Pons (tissue), 1 donor: Measurements from ENCODE around the gene CD44.

ENCODE experiments used
- DNase-seq: peaks from one replicate; pipeline ENCODE4 v3.0.0-alpha.2; 2016; ENCODE audit warnings: low spot score

Gene CD44

DNA sequence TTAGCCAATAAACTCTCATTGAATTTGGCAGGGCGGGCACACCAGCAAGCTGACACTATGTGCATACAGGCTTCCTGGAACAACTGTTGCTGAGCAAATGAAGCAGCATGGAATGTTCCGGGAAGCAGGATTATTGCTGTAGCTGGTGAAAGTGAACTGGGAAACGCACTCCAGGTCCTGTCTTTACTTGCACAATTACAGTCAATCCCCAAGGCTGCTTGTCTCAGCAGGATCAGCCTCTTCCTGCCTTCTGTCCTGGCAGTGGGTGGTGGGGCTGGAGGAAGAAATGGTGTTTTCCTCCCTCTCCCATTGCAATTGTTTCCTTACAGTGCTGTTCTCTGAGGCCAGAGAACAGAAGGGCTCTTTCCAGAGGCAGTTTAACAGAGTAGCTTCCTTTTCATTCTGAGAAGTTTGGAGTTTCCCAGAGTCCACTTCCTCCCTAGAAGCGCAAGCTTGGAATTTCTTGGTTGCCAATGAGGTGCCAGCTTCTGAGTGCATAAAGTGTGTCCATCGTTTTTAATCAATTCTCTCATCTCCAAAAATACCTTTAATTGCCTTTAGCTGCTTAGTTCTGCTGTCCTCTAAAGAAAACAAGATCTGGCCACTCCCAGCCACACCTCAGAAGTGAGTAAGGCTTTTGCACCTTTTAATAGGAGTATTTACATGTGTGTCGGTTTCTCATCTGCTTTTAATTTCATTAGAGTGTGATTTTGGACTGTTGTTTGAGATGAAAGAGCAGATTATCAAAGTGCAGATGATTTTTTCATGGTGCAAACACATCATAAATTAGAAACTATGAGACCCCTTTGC, 19.9 kb downstream of the CD44 start:
- DNase-seq, result peak; percentile 18

DNA sequence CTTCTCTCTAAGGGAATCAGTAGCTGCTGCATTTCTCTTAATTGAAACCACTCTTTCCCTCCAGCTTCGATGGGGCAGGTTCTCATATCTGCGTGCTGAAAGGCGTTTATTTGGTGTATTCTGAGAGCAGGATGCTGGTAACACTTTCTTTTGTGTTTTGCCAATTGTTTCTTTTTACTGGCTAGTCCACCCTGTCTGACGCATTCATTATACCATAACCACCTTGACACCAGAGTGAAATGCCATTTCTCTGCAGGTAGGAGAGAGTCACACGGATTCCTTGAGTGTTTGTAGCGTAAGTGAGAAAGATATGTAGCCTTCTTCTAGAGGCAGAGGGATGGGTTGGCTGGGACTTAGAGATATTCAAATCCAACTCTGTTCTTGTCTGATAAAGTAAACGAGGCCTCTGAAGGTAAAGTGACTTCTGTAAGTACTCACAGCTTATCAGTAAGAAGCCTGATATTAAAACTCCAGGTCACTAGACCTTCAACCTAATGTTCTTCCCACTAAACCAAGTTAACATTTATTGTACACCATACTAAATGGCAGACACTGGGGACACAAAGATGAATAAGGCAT, 21.4 kb downstream of the CD44 start:
- no peak for DNase-seq

DNA sequence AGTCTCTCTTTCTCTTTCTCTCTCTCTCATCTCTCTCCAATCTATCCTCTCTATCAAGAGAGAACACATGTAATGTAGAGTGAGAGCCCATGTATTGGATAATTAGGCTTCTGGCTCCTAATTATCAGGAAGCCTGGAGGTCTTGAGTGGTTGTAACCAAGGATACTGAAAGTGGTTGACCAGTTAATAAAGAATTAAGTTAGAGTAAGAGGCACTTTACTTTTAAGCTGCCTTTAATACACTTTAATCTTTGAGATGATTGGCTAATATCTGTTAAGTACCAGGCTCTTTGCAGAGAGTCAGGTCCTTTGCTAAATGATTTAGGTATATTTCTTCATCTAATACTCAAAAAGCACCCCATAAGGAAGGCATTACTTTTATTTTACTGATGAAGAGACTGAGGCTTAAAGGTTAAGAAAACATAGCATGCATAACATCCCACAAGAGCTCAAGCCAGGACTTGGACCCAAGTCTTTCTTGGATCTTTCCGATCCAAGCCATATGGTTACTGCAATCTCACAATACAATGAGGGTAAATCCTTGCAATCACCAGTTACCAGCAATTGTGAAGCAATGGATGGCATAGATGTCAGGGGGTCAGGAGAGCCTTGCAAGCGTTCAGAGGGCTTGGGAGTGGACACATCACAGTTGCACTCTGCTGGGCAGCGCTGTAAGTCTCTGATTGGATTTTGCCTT, 22.1 kb downstream of the CD44 start:
- DNase-seq, result no peak

DNA sequence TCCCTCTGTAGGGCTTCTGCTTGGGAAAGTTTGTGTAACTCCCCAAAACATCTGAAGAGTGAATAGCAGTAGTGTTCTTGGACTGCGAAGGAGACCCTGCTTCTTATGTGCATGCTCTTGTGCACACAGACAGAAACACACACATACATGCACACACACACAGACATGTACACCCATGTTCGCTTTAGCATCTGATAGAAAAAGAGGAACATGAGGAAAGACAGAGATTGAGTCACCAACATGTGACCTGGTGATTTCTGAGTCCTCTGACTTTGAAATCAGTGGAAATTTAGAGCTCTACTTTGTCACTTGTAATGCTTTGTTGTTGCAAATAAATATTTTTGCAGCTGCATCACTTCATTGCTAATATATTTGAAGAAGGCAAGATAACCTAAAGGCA, 23.8 kb downstream of the CD44 start:
- DNase-seq, result peak; percentile 29

DNA sequence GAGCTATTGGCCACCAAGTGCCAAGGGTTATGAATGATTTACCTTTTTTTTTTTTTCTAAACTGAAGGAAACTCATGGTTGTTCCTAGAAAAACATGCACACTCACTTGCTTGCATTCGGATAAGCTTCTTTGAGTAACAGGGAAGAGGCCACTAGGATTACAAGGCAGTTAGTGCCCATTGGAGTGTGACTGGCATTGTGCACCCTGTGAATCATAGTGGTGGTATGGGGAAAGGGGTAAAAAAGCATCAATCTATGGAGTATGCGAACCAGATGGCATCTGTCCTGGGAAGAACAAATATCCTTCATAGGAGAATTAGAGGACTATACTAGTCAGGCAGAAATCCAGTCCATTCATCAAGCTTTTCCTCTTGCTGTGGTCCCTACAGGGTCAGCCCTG, 24.2 kb downstream of the CD44 start:
- no peak for DNase-seq

DNA sequence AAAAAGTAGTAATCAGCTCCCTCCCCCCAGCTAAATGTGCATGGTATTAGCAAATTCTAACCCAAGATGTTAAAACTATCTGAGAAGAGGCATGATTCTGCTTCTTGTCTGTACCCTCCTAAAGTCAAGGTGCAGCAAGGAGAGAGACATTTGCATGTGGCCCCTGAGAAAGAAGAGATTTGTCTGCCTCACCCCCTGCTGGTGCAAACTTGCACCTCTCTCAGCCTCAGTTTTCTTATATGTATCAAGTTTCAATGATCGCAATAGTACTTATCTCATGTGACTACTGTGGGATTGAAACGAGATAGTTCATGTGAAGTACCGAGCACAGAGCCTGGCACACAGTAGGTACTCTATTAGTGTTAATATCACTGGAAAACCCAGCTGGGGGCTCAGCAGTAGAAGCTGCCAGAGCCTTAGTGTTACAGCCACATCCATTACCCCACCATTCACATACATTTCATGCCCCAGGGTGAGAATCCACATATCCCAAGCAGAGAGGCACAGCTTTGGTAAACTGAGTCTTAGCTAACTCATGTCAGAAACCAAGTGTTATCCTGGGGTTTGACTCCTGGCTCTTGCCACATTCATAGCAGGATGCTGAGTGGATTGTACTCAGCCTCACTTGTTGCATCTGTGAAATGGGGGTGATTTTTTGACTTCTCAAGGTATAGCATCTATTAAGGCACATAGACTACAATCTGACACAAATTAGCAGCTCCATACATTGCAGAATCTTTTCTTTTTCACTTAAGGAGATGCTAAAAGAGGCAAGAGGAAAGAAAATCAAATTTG, 24.9 kb downstream of the CD44 start:
- no peak for DNase-seq

DNA sequence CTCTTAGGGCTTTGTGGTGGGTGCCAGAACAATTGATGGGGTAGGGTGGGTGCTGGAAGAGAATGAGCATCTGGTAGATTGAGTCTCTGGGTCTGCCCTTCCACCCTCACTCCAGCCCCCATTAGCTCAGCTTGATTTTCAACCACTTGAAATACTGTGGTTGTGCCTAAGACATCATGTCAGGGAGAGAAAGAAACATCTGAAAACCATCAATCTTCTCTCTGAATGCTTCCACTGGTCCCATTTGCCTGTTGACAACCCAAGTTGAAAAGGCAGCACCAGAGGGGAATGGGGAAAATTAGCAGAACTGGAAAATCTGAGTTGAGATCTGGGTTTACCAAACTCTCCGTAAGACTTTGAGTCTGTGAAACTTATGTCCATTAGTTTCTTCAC, 26.1 kb downstream of the CD44 start:
- DNase-seq, result no peak

DNA sequence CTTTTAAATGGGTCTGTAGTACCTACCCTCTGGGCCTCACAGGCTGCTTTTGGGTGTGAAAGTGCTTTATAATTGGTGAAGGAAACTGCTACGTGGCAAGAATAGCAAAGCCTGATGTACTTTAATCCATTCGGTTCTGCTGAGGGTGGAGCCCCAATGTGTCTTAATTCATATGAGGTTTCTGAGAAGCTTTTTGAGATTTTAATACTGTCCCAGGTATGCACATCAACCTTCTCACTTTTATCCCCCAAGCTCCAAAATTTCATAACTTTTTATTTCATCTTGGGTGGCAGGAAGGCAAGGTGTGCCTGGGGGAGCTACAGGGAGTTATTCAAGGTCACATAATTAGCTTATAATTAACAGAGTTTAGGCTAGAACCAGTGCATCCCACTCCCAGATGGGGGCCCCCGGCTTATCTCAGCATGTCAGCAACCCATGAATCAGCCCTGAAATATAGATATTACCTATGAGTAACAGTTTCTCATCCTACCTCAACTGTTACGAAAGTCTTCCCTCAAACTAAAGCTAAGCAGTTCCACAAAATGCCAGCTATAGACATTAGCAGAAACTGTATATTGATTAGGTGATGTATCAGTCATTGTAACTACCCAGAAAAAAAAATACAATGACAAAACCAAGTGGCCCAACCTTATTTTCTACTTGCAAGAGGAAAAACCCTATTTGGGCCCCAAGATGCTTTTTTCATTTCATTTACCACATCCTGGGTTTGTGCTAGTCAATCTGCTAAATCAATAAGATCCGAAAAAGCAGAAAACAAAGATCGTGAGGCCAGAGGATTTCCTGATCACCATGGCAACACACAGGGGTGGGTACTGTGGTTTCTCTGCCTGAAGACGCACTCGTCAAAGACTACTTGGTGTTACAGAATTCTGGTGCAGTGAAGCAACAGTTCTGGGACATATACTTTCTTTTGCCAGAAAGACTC, 26.7 kb downstream of the CD44 start:
- no peak for DNase-seq

DNA sequence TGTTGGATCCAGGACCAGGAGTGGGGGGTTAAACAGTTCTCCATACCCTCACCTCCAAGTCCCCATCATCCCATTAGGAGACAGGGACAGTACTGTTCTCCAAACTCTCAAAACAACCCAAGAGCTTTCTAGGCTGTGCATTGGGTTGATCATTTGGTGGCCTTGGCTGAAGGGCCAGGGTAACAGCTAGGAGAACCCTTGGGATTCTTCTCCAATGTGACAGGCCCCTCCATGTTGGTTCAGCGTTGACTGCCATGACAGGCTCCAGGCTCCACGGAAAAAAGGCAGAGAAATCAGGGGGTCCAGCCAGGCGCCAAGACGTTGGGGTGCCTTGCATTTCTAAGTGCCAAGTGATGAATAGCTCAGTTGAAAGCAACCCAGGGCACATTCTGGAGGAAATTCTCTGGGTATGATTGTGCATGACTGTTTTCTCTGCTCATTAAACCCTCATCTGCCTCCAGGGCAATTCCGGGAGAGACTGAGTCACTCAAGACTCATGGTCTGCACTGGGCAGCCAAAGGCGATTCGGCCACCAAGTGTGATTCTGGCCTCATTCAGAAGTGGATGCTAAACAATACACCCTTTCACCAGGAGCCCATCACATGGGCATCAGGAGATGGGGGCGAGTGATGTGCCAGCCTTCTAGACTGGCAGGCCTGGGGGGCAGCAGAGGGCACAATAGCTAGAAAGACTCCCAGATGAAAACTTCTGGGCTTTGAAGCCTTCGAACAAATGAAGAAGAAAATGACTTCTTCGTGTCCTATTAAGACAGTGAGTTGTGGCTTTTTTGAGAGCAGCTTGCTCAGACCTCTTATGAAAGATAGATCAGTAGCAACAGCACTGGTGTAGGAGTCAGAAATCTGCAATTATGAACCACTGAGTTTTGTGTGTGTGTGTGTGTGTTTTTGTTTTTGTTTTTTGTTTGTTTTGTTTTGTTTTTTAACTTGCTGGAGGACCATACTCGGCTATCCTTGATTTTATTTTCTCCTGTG, 27.7 kb downstream of the CD44 start:
- DNase-seq, result peak; percentile 90

DNA sequence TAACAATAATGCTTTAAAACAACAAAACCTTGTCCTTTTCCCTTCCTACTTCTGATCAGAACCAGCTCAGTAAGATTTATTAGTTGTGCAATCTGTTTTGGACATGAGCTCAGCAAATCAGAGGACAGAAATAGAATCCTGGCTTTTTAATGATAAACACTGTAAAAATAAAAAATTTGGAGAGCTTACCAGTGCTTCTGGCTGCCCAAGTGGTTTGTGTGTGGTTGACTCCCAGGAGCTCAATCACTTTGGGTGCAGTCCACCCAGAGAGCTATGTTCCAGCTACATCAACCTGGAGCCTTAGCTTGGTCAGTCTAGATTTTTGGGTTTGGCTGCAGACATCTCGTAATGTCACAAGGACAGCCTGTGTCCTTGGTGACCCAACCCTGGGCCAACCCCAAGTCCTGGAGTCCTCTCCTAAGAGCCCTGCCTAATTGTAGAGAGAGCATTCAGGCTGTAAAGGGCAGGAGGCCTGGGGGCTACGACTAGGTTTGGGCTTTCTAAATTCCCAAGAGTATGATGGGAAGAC, 28.5 kb downstream of the CD44 start:
- DNase-seq, result no peak

DNA sequence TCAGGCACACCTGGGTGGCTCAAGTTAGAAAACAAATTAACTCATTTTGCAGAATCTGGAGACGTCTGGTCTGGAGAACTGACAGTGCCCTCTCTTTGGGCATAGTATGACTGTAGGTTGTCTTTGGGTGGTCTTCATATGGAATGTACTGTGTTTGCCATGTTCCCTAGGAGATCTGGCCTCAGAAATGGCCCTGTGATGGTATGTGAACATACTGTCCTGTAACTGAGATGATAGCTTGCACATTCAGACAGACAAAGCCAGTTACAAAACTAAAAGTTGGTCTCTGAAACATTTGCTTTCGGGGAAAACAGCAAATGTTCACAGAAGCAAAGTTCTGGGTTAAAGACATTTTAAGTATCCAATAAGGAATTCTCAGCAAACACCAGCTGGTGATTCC, 29.7 kb downstream of the CD44 start:
- DNase-seq, result no peak

DNA sequence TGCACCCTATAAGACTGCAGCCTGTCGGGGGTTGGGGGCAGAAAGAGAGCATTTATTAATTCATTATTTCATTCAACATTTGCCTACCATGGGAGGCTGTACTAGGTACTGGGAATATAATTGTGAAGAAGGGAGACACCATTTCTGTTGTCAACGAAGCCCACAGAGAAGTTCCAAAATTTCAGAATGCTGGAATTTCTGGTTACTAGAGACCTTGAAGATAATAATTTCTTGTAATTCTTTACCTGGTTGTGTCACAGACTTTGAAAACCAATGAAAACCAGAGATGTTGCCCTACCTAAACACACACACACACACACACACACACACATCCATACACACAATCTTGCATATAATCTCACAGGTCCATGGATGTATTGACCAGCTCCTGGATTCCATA, 30.1 kb downstream of the CD44 start:
- no peak for DNase-seq

DNA sequence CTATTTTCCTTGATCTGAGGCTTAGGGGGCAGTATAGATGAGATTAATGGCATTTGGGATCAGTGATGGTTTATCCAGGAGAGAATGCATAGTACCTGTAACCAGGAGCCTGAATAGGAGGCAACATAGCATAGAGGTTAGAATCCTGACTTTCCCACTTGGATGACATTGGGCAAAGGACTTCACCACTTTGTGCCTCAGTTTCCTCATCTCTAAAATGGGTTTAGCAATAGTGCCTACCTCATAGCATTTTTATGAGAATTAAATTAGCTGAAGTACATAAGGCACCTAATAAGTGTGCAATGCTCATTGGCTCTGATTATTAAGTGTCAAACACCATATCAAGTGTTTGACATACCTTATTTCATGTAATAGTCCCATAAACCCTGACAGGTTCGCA, 30.8 kb downstream of the CD44 start:
- DNase-seq, result no peak

DNA sequence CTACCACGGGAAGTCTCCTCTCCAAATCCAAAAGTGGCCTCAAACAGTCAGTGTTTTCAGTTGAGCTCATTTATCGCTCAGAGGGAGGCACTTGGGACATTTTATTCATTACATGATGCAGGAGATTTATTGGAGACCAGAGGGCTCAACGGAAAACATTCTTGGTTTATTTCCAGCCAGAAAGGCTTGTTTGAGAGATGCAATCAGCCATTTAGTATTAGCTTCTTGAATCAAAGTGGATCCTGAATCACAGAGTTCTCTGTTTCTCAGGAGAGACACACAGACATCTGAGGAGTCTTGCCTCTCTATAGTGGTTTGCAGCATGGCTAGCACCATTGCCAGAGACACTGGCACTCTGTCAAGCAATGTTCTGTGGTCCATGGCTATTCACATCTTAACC, 31.5 kb downstream of the CD44 start:
- DNase-seq, result no peak

DNA sequence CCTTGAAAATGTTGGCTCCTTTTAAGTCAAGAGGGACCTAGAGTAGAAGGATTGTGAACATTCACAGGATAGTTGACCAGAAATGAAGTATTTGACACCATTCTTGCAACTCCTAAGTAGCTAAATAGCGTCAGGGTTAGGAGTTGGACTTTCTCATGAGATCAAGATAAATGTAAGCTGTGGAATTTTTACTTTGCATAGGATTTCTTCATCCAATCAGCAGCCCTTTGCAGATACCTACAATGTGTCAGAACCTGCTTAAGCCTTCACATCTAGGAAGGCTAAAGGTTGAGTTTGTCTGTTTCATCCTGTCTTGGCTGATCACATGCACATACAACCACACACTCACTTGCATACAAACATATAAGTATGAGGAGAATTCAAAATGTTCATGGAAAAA, 32.3 kb downstream of the CD44 start:
- DNase-seq, result no peak

DNA sequence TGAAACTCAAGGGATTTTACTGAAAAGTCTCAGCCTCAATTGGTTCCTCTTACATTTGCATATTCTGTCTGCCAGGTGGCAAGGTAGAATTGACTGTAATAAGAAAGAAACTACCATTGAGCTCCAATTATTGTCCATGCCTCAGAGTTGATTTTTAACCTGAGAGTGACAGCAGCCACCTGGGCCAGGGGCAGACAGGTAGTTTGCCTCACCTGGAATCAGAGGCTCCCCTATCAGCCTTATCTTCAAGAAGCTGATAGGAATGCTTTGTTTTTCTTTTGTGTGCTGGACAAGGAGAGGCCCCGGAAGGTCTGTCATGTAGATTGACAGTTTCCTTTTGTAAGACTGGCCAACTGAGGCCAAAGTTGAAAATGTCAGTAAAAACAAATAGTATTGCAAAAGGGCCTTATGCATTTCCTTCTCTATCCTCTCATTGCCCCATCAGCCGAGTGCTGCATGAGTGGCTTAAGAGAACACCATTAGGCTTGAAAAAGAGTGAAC, 34.1 kb downstream of the CD44 start:
- DNase-seq, result no peak

DNA sequence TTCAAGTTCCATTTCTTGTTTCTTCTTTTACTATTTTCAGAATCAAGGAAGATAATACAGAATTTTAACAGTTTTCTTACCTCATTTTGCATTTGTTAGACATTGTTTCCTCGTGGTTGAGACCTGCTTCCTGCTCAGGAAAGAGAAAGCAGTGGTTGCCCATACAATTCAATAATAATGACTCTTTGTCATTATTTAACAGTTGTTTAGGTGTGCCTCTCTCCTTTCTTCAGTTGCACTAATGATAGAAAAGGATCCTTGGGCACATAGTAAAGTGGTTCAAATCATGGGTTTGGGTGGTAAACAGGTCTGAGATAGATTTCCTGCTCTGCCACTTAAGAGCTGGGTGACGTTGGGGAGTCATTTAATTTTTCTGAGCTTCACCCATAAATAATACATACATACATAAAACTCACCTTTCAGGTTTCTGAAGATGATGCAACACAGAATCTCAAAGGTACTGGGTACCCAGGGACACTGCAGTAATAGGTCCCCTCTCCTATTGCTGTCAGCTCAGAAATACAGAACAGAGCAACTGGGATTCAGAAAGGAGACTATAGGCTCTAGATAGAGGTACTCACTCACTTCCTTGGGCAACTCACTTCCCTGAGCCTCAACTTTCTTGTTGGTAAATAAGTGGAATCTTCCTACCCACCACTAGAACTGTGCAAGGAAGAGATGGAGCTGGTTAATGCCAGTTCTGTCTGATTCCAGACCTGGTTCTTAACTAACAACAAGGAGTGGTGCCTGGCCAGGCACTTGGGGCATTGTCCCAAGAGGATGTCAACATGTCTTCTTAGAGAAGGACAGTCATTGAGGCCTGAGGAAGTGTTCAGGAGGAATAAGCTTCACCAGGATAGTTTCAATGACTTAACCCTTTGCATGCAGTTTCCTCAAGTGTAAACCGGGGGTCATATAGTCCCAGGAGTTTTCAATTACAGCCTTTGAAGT, 34.9 kb downstream of the CD44 start:
- DNase-seq, result no peak

DNA sequence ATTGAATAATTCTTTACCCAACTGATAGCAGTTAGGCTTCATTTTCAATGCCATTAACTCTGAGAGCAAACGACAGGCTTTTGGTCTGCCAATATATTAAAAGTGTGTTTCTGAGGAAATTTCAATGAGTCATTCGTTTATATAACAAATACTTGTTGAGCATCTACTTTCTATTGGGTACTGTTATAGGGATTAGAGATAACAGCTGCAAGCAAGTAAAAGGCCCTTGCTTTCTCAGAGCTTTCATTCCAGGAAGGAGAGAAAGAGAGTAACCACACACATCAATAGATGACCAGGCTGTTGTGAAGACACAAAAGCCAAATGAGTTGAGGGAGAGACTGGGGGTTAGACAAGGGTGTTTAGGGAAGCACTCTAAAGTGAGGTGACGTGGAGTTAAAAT, 35.7 kb downstream of the CD44 start:
- DNase-seq, result no peak

DNA sequence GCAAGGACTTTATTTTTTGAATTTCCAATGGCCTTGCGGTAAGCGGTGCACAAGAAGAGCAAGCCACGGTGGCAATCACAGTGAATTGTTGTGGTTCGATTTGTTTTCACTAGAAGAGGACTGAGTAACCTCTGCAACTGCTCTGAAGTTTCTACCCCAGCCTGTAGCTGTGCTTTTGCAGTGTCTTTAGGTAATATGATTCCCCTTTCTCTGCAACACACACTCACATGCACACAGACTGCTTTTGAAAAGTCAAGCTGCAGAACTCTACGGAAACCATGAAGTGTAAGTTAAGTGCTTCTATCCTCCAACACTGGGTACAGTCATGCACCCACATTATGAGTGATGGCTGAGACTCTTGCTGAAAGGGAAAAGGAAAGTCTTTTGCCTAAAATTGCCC, 38.4 kb downstream of the CD44 start:
- no peak for DNase-seq
